BLaER1 treated with 17β-estradiol and CSF1 and Interleukin-3, amounts not matched to agents 10 nM and 100 nM (cell line): ENCODE results near the gene AOPEP.

Source experiments
- H3K27ac ChIP-seq, 11 experiments: shearing (Covaris generic); formaldehyde crosslinking; 2 replicates each; pipeline ENCODE4 v1.8.1; 2022
- H3K27me3 ChIP-seq, 11 experiments: shearing (Covaris generic); formaldehyde crosslinking; 2 replicates each; pipeline ENCODE4 v1.8.1; 2022
- H3K36me3 ChIP-seq, 11 experiments: shearing (Covaris generic); formaldehyde crosslinking; 2 replicates each; pipeline ENCODE4 v1.8.1; 2022
- H3K4me1 ChIP-seq, 10 experiments: shearing (Covaris generic); formaldehyde crosslinking; 2 replicates each; pipeline ENCODE4 v1.8.1; 2022
- H3K4me2 ChIP-seq, 11 experiments: shearing (Covaris generic); formaldehyde crosslinking; 2 replicates each; pipeline ENCODE4 v1.8.1; 2022
- H3K4me3 ChIP-seq, 10 experiments: shearing (Covaris generic); formaldehyde crosslinking; 2 replicates each; pipeline ENCODE4 v1.8.1; 2022
- H3K9ac ChIP-seq, 11 experiments: shearing (Covaris generic); formaldehyde crosslinking; 2 replicates each; pipeline ENCODE4 v1.8.1; 2022
- H3K9me3 ChIP-seq, 11 experiments: shearing (Covaris generic); formaldehyde crosslinking; replicated peaks in 1 of 11; 2 replicates each; pipeline ENCODE4 v1.8.1; 2022
- H4K20me1 ChIP-seq, 11 experiments: shearing (Covaris generic); formaldehyde crosslinking; 2 replicates each; pipeline ENCODE4 v1.8.1; 2022
- Cebpa-rat ChIP-seq, 11 experiments: shearing (Covaris generic); IDR thresholded peaks; 2 replicates each; pipeline ENCODE4 v1.8.1; 2022

The AOPEP gene

GRCh38 chr9:95100071-95100627, 373.6 kb downstream of the AOPEP start:
- H3K4me1 ChIP-seq, result peaks cover 7 to 42% (median 29%) of the 10 kb centered on the region in 10 experiments

GRCh38 chr9:95101326-95101725, 374.8 kb downstream of the AOPEP start:
- no peak for TF ChIP-seq Cebpa-rat (IDR thresholded peaks at IDR 0.05)
- Histone ChIP-seq H3K9me3 (no peaks in the 10 kb centered on the region; a peak in 1 of 22 replicates), H3K4me1 (peaks cover 7 to 38% (median 25%) of the 10 kb centered on the region in 10 experiments; a peak in 19 of 20 replicates), H3K4me3 (no peak overlapping the region), H3K9ac (no peak overlapping the region), H3K27ac (no peak overlapping the region), H4K20me1 (no peaks in the 10 kb centered on the region), H3K4me2 (no peak overlapping the region), H3K36me3 (peaks cover 0 to 32% (median 5%) of the 10 kb centered on the region in 11 experiments; a peak in 8 of 22 replicates), H3K27me3 (no peaks in the 10 kb centered on the region)

More at GRCh38 chr9:95100071-95100627, 373.6 kb downstream of the AOPEP start:
- no peak for TF ChIP-seq Cebpa-rat (IDR thresholded peaks at IDR 0.05)
- Histone ChIP-seq H3K9me3 (no peaks in the 10 kb centered on the region; a peak in 1 of 22 replicates), H3K27ac (no peak overlapping the region), H3K9ac (no peak overlapping the region), H3K36me3 (peaks cover 0 to 24% (median 0%) of the 10 kb centered on the region in 11 experiments; a peak in 5 of 22 replicates), H3K27me3 (no peaks in the 10 kb centered on the region), H4K20me1 (no peaks in the 10 kb centered on the region), H3K4me3 (no peak overlapping the region), H3K4me2 (peak overlapping the region in 7 of 11 experiments; percentile 8 to 95 (median 77); a peak in 10 of 22 replicates)

- Histone ChIP-seq H3K4me1 (peaks cover 7 to 39% (median 25%) of the 10 kb centered on the region in 10 experiments; a peak in 19 of 20 replicates), H3K4me3 (no peak overlapping the region), H4K20me1 (no peaks in the 10 kb centered on the region), H3K27me3 (no peaks in the 10 kb centered on the region), H3K9me3 (no peaks in the 10 kb centered on the region; a peak in 1 of 22 replicates), H3K36me3 (peaks cover 5 to 39% (median 10%) of the 10 kb centered on the region in 11 experiments; a peak in 12 of 22 replicates), H3K27ac (no peak overlapping the region), H3K4me2 (no peak overlapping the region), H3K9ac (no peak overlapping the region)
- no peak for TF ChIP-seq Cebpa-rat (IDR thresholded peaks at IDR 0.05)
Observed at GRCh38 chr9:95102001-95102433, 375.5 kb downstream of the AOPEP start.

DNA sequence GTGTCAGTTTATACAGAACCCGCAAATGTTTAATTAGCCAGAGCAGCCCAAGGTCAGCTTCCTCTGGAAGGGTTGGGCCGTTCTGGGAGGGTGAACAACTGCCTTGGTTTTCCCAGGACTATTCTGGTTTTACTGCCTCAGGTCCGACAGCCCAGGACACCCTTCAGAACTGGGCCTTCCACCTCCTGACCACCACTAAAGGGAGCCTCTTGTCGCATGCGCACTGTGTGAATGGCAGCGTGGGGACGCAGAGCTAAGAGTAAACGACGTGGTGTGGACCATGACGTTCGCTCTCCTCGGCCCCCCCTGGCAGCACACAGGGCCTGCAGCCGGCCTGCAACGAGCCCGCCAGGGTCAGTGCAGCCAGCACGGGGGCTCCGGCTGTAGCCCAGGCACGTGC, 376.1 kb downstream of the AOPEP start:
- peaks cover 6 to 41% (median 11%) of the 10 kb centered on the region in 11 experiments; a peak in 13 of 22 replicates for H3K36me3 ChIP-seq
- H3K27me3 ChIP-seq, result no peaks in the 10 kb centered on the region
- no peak for TF ChIP-seq Cebpa-rat (IDR thresholded peaks at IDR 0.05)
- H3K4me2 ChIP-seq, result no peak overlapping the region
- no peak overlapping the region for H3K27ac ChIP-seq
- H3K4me3 ChIP-seq, result no peak overlapping the region
- H3K4me1 ChIP-seq, result peaks cover 7 to 40% (median 24%) of the 10 kb centered on the region in 10 experiments; a peak in 19 of 20 replicates
- no peak overlapping the region for H3K9ac ChIP-seq
- no peaks in the 10 kb centered on the region for H4K20me1 ChIP-seq
- H3K9me3 ChIP-seq, result no peaks in the 10 kb centered on the region

GRCh38 chr9:95103281-95103771, 376.8 kb downstream of the AOPEP start:
- no peak for TF ChIP-seq Cebpa-rat (IDR thresholded peaks at IDR 0.05)

DNA sequence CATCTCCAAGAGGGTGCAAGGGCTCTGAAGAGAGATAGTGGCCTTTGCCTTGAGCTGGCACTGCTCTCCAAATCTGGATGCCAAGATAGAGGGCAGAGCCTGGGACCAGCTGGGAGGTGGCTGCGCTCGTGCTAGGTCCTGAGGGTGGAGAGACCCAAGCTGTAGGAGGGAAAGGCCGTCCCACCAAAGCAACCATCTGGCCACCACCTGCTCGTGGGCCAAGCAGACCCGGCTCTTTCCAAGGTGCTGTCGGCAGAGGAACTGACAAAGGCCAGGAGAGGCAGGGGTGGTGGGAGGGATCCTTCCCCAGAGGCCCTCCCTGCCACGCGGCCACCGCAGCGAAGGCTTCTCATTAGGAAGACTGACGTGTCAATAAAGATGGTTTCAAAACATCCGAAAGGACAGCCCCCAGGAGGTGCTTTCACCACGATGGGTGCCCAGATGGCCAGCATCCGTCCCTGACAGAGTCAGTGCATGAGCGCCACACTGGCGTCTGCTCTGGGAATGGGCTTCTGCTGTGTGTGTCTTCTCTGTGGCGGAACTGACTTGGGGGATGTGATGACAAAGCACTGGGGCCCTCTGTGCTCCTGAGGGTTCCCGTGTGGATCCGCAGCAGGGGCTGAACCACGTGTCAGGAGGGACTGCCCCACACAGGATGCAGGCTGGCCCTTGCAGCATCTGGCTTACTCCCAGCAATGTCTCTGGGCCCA, 377.5 kb downstream of the AOPEP start:
- Histone ChIP-seq H4K20me1 (no peaks in the 10 kb centered on the region), H3K9ac (no peak overlapping the region), H3K27me3 (no peaks in the 10 kb centered on the region), H3K4me1 (peaks cover 0 to 27% (median 9%) of the 10 kb centered on the region in 10 experiments; a peak in 13 of 20 replicates), H3K4me3 (no peak overlapping the region), H3K4me2 (no peak overlapping the region), H3K27ac (no peak overlapping the region), H3K36me3 (peaks cover 6 to 41% (median 12%) of the 10 kb centered on the region in 11 experiments; a peak in 13 of 22 replicates), H3K9me3 (no peaks in the 10 kb centered on the region)
- TF ChIP-seq Cebpa-rat (IDR thresholded peaks at IDR 0.05), result no peak

More at GRCh38 chr9:95103281-95103771, 376.8 kb downstream of the AOPEP start:
- H3K4me1 ChIP-seq, result peaks cover 3 to 34% (median 16%) of the 10 kb centered on the region in 10 experiments; a peak in 19 of 20 replicates
- no peaks in the 10 kb centered on the region for H3K27me3 ChIP-seq
- no peak overlapping the region for H3K4me2 ChIP-seq
- H3K36me3 ChIP-seq, result peaks cover 6 to 41% (median 12%) of the 10 kb centered on the region in 11 experiments; a peak in 13 of 22 replicates
- H3K9ac ChIP-seq, result no peak overlapping the region
- H3K4me3 ChIP-seq, result no peak overlapping the region
- no peaks in the 10 kb centered on the region for H3K9me3 ChIP-seq
- no peak overlapping the region for H3K27ac ChIP-seq
- H4K20me1 ChIP-seq, result no peaks in the 10 kb centered on the region

- peaks cover 6 to 36% (median 12%) of the 10 kb centered on the region in 11 experiments; a peak in 13 of 22 replicates for H3K36me3 ChIP-seq
- H3K4me3 ChIP-seq, result no peak overlapping the region
- H3K9me3 ChIP-seq, result no peaks in the 10 kb centered on the region
- no peaks in the 10 kb centered on the region for H3K27me3 ChIP-seq
- no peak overlapping the region for H3K27ac ChIP-seq
- no peak overlapping the region for H3K4me2 ChIP-seq
- no peak overlapping the region for H3K9ac ChIP-seq
- TF ChIP-seq Cebpa-rat (IDR thresholded peaks at IDR 0.05), result no peak
- peaks cover 0 to 22% (median 4%) of the 10 kb centered on the region in 10 experiments; a peak in 13 of 20 replicates for H3K4me1 ChIP-seq
- no peaks in the 10 kb centered on the region for H4K20me1 ChIP-seq
Observed at GRCh38 chr9:95104581-95104960, 378.1 kb downstream of the AOPEP start.

- no peak for TF ChIP-seq Cebpa-rat (IDR thresholded peaks at IDR 0.05)
- Histone ChIP-seq H3K27me3 (no peaks in the 10 kb centered on the region), H3K9ac (no peak overlapping the region), H3K9me3 (no peaks in the 10 kb centered on the region), H3K36me3 (peaks cover 6 to 32% (median 11%) of the 10 kb centered on the region in 11 experiments; a peak in 13 of 22 replicates), H4K20me1 (no peaks in the 10 kb centered on the region), H3K4me3 (no peak overlapping the region), H3K27ac (no peak overlapping the region), H3K4me1 (peaks cover 0 to 18% (median 0%) of the 10 kb centered on the region in 10 experiments; a peak in 8 of 20 replicates), H3K4me2 (no peak overlapping the region)
Observed at GRCh38 chr9:95104980-95105379, 378.5 kb downstream of the AOPEP start.
